ENCODE data around the gene LSS.

GRCh38 chr21:46274797-46275390 is 46.3 kb upstream of the LSS start:
- TF ChIP-seq POLR2A (IDR thresholded peaks at IDR 0.05) (no peak), EP300 (IDR thresholded peaks at IDR 0.05) (no peak), POLR2AphosphoS5 (IDR thresholded peaks at IDR 0.05) (no peak)
